ENCODE measurements around the gene LINC01488. TPM values are rescaled to one million over a fixed set of nuclear protein-coding genes. Genes with fewer than 3 reads are reported as not detected.

LINC01488 gene
- total RNA-seq: not detected

DNA sequence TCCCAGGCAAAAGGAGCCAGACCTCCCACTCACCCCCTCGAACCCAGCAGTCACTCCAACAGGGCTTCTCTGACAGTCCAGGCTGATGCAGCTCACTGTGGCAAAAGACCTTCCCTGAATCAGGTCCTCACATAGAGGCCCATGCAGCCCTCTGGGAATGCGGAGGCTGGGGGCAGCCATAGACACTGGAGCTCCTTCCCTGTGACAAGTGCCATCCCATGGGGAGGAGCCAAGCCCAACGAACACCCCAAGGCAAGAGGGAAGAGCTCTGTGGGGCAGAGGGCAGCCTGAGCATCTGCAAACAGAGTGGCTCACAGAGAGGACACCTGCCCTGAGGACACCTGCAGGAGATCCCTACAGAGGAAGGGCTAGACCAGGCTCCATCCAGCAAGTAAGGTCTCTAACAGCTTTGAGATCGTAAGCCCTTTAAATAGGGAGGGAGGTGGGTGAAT lies at the start of gene LINC01488:
Gene LINC01488 (plus strand): TSS at position 271 of the 452 bp plus-strand sequence.
- H3K36me3 ChIP-seq: no peaks in the 10 kb centered on the region
- no peak for DNase-seq
- peak within 1 kb of the TSS; percentile 84 to 91 (median 86) for H3K27ac ChIP-seq
- no peaks in the 10 kb centered on the region for H3K9me3 ChIP-seq
- intact Hi-C loops (cut with DNase I; ENCODE audit: low total_unique reads): no loop called here
- no peak for TF ChIP-seq POLR2A (IDR thresholded peaks at IDR 0.05)
- no peak for TF ChIP-seq POLR2AphosphoS5 (IDR thresholded peaks at IDR 0.05)
- TF ChIP-seq CTCF (IDR thresholded peaks at IDR 0.05): no peak
- TF ChIP-seq EP300 (IDR thresholded peaks at IDR 0.05; ENCODE audit: low read depth): no peak
- H3K4me3 ChIP-seq: no peak within 1 kb of the TSS
- WGBS, 2 donors (ENCODE audit: low coverage in 1 of 2): 83 to 86% methylated on average over 1 to 2 of the region's 4 CpGs
- H3K27me3 ChIP-seq: no peaks in the 10 kb centered on the region
- in situ Hi-C loops (cut with MboI; ENCODE audit: low pct_ligation_motif_present in 1 of 4, low pct_unique_long_range_greater_than_20kb in 1 of 4, low sequenced_read_pairs in 3 of 4): no loop called here
- H3K4me1 ChIP-seq: peaks cover 10 to 30% (median 15%) of the 10 kb centered on the region in 4 donors

- H3K27me3 ChIP-seq: no peaks in the 10 kb centered on the region
- H3K4me3 ChIP-seq: no peak overlapping the region
- no peaks in the 10 kb centered on the region for H3K36me3 ChIP-seq
- intact Hi-C loops (cut with DNase I; ENCODE audit: low total_unique reads): no loop called here
- no peak for DNase-seq
- WGBS, 2 donors (ENCODE audit: low coverage in 1 of 2): 88% methylated on average over 5 to 14 of the region's 14 CpGs
- no peak for TF ChIP-seq POLR2AphosphoS5 (IDR thresholded peaks at IDR 0.05)
- no peak for TF ChIP-seq CTCF (IDR thresholded peaks at IDR 0.05)
- no peak for TF ChIP-seq EP300 (IDR thresholded peaks at IDR 0.05; ENCODE audit: low read depth)
- TF ChIP-seq POLR2A (IDR thresholded peaks at IDR 0.05): no peak
- no peaks in the 10 kb centered on the region for H3K4me1 ChIP-seq
- in situ Hi-C loops (cut with MboI; ENCODE audit: low pct_ligation_motif_present in 1 of 4, low pct_unique_long_range_greater_than_20kb in 1 of 4, low sequenced_read_pairs in 3 of 4): loop anchor here in 1 of 4 donors (25.0 kb wide), 1 partner anchor 205 kb away; the partner anchor contains the start of gene CCND1
- no peaks in the 10 kb centered on the region for H3K9me3 ChIP-seq
- H3K27ac ChIP-seq: no peak overlapping the region
Measured at GRCh38 chr11:69431893-69432738, 49.3 kb upstream of the LINC01488 start.

DNA sequence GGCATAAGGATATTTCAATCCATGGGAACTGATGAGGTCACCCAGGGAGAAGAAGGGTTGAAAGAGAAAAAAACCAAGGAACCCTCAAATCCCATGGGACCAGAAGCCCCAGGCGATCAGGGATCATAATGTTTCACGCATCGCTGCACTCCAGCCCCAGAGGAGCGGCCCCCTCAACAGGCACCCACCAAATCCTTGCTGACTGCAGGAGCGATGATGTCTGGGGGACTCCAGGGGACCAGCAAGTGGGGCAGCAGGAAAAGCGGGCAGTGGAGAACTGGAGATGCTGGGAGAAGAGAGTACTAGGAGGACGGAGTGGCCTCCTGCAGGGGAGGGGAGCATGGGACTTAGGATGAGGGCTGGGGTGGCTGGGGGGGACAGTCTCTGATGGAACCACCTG lies 47.7 kb upstream of the LINC01488 start:
- Histone ChIP-seq H3K4me3 (no peak overlapping the region), H3K36me3 (no peaks in the 10 kb centered on the region), H3K4me1 (no peaks in the 10 kb centered on the region), H3K9me3 (no peaks in the 10 kb centered on the region), H3K27ac (no peak overlapping the region), H3K27me3 (no peaks in the 10 kb centered on the region)
- intact Hi-C loops (cut with DNase I; ENCODE audit: low total_unique reads): no loop called here
- no peak for DNase-seq
- no peak for TF ChIP-seq POLR2AphosphoS5 (IDR thresholded peaks at IDR 0.05)
- no peak for TF ChIP-seq EP300 (IDR thresholded peaks at IDR 0.05; ENCODE audit: low read depth)
- no peak for TF ChIP-seq POLR2A (IDR thresholded peaks at IDR 0.05)
- no peak for TF ChIP-seq CTCF (IDR thresholded peaks at IDR 0.05)
- in situ Hi-C loops (cut with MboI; ENCODE audit: low pct_ligation_motif_present in 1 of 4, low pct_unique_long_range_greater_than_20kb in 1 of 4, low sequenced_read_pairs in 3 of 4): loop anchor here in 1 of 4 donors (25.0 kb wide), 1 partner anchor 204 kb away; the partner anchor contains the start of gene CCND1
- WGBS, 2 donors (ENCODE audit: low coverage in 1 of 2): 88 to 91% methylated on average over 7 of the region's 7 CpGs

- no peaks in the 10 kb centered on the region for H3K36me3 ChIP-seq
- DNase-seq: no peak
- whole genome bisulfite sequencing, 2 donors (ENCODE audit: low coverage in 1 of 2): 35 to 78% methylated on average over 4 to 11 of the region's 11 CpGs
- H3K27me3 ChIP-seq: no peaks in the 10 kb centered on the region
- TF ChIP-seq CTCF (IDR thresholded peaks at IDR 0.05) (no peak), POLR2AphosphoS5 (IDR thresholded peaks at IDR 0.05) (no peak), EP300 (IDR thresholded peaks at IDR 0.05; ENCODE audit: low read depth) (no peak), POLR2A (IDR thresholded peaks at IDR 0.05) (no peak)
- H3K4me3 ChIP-seq: no peak overlapping the region
- no peaks in the 10 kb centered on the region for H3K4me1 ChIP-seq
- no peaks in the 10 kb centered on the region for H3K9me3 ChIP-seq
- in situ Hi-C loops (cut with MboI; ENCODE audit: low pct_ligation_motif_present in 1 of 4, low pct_unique_long_range_greater_than_20kb in 1 of 4, low sequenced_read_pairs in 3 of 4): loop anchor here in 1 of 4 donors (25.0 kb wide), 1 partner anchor 203 kb away; the partner anchor contains the start of gene CCND1
- H3K27ac ChIP-seq: no peak overlapping the region
- intact Hi-C loops (cut with DNase I; ENCODE audit: low total_unique reads): no loop called here
Measured at GRCh38 chr11:69434471-69434931, 47.0 kb upstream of the LINC01488 start.

Measured in transverse colon (tissue), 4 donors.